DND-41 (cell line): ENCODE data around the gene NTMT1.

Experiments
- CTCF ChIP-seq: IDR thresholded peaks from 2 replicates; pipeline ENCODE4 v1.5.1; 2012; ENCODE audit warnings: borderline replicate concordance, low read length, moderate library complexity, mild to moderate bottlenecking; ENCODE audit not compliant: poor library complexity, severe bottlenecking; ENCODE audit errors: extremely low read depth
- EZH2 ChIP-seq: IDR thresholded peaks from 3 replicates; pipeline ENCODE4 v1.6.1; 2012; ENCODE audit warnings: borderline replicate concordance, low read depth, mild to moderate bottlenecking, moderate library complexity, low read length, inconsistent platforms; ENCODE audit not compliant: severe bottlenecking

DNA sequence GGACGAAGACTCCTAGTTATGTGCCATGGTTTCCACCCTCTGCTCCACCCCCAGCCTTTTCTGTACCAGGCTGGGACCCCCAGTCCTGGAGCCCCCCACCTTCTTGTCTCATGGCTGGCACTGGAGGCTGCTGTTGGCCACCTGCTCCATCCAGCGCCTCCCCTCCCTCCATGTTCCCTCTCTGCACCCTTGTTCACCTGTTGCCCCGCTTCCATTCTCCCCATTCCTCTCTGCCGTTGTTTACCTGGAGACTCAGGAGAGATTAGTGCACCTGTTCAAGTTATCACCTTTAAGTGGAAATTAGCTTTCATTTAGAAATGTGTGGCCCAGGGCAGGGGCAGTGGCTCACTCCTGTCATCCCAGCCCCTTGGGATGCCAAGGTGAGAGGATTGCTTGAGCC is 7.2 kb downstream of the NTMT1 start:
- TF ChIP-seq CTCF (no peak), EZH2 (no peak)
